Naive thymus-derived CD4-positive, alpha-beta T cell (primary cell): ENCODE data around the gene C19orf44. TPM values are rescaled to one million over a fixed set of nuclear protein-coding genes. Genes with fewer than 3 reads are reported as not detected.

Experiments used
- ATAC-seq: fragments of 150-1000 bp; cut with Tn5 transposase; 2 replicates; pipeline ENCODE4 v1.10.0; 2021; ENCODE audit warnings: mild to moderate bottlenecking, moderate library complexity
- CTCF ChIA-PET: fragments of 350-600 bp; sonication (Branson Sonifier 250); formaldehyde crosslinking; loops from one replicate; lab custom pipeline; 2021; ENCODE audit warnings: antibody characterized with exemption; lab: Charles Lee
- POLR2A ChIA-PET: fragments of 350-600 bp; sonication (Branson Sonifier 250); formaldehyde crosslinking; loops from one replicate; lab custom pipeline; 2021; ENCODE audit warnings: antibody characterized with exemption, inconsistent platforms; lab: Charles Lee
- DNase-seq, 9 donors: peaks; one replicate each; pipeline versions ENCODE4 v3.0.0 to v3.0.0-alpha.2; 2020 to 2022; ENCODE audit warnings: mixed read lengths in 1 of 9
- H3K27ac ChIP-seq: one replicate; pipeline ENCODE4 v1.7.0; 2013; ENCODE audit warnings: mild to moderate bottlenecking, low read depth, low read length, moderate library complexity
- H3K27me3 ChIP-seq, 2 donors: one replicate each; pipeline ENCODE4 v1.7.0; 2013; ENCODE audit warnings: low read length in 2 of 2, mild to moderate bottlenecking in 2 of 2, moderate library complexity in 2 of 2; ENCODE audit not compliant: control insufficient read depth in 2 of 2, insufficient read depth in 2 of 2
- H3K36me3 ChIP-seq, 3 experiments: 1 replicate in 2 of 3; 2 replicates in 1 of 3; pipeline ENCODE4 v1.7.0; 2013; ENCODE audit warnings: low read length in 3 of 3, mild to moderate bottlenecking in 3 of 3, moderate library complexity in 1 of 3; ENCODE audit not compliant: insufficient read depth in 3 of 3, control insufficient read depth in 2 of 3
- H3K4me1 ChIP-seq, 2 donors: one replicate each; pipeline ENCODE4 v1.7.0; 2013; ENCODE audit warnings: low read length in 2 of 2, mild to moderate bottlenecking in 2 of 2, moderate library complexity in 1 of 2; ENCODE audit not compliant: control insufficient read depth in 2 of 2, insufficient read depth in 2 of 2
- H3K4me3 ChIP-seq: 2 replicates; pipeline ENCODE4 v1.7.0; 2013; ENCODE audit warnings: mild to moderate bottlenecking, low read length
- H3K9me3 ChIP-seq, 3 experiments: 1 replicate in 2 of 3; 2 replicates in 1 of 3; pipeline ENCODE4 v1.7.0; 2013; ENCODE audit warnings: low read length in 3 of 3; ENCODE audit not compliant: control insufficient read depth in 2 of 3
- H3K27ac Mint-ChIP-seq, 9 donors: one replicate each; pipeline ENCODE4 v1.8.0; 2020 to 2022; ENCODE audit warnings: mixed read lengths in 9 of 9, mild to moderate bottlenecking in 8 of 9, moderate library complexity in 5 of 9, inconsistent platforms in 2 of 9
- H3K27me3 Mint-ChIP-seq, 5 donors: one replicate each; pipeline ENCODE4 v1.8.0; 2021 to 2022; ENCODE audit warnings: mixed read lengths in 5 of 5, mild to moderate bottlenecking in 1 of 5
- H3K36me3 Mint-ChIP-seq, 5 donors: one replicate each; pipeline ENCODE4 v1.8.0; 2020 to 2022; ENCODE audit warnings: mixed read lengths in 5 of 5, mild to moderate bottlenecking in 3 of 5, inconsistent platforms in 1 of 5
- H3K4me1 Mint-ChIP-seq, 7 donors: one replicate each; pipeline ENCODE4 v1.8.0; 2020 to 2022; ENCODE audit warnings: mixed read lengths in 7 of 7, mild to moderate bottlenecking in 3 of 7, inconsistent platforms in 1 of 7
- H3K4me3 Mint-ChIP-seq, 10 donors: one replicate each; pipeline ENCODE4 v1.8.0; 2020 to 2022; ENCODE audit warnings: mild to moderate bottlenecking in 10 of 10, mixed read lengths in 10 of 10, moderate library complexity in 6 of 10, inconsistent platforms in 2 of 10
- H3K9me3 Mint-ChIP-seq, 11 donors: one replicate each; pipeline ENCODE4 v1.8.0; 2020 to 2022; ENCODE audit warnings: mixed read lengths in 11 of 11, mild to moderate bottlenecking in 4 of 11, inconsistent platforms in 1 of 11, moderate library complexity in 1 of 11
- intact Hi-C, 2 donors: fragments of 100-400 bp; cut with micrococcal nuclease; formaldehyde crosslinking; loops; one replicate each; pipeline ENCODE4 v1.15.1; 2023
- polyA plus RNA-seq, 2 donors: library from polyadenylated mRNA; unstranded; fragments of 300-500 nt; fragmentation: Illumina TruSeq; gene quantifications; one replicate each; pipeline ENCODE4 v1.2.3, GENCODE V29; 2021
- total RNA-seq, 6 experiments: library from RNA in 5 of 6; stranded (reverse) in 5 of 6; gene quantifications; 1 replicate in 5 of 6; 2 replicates in 1 of 6; pipeline ENCODE4 v1.2.3 and lab custom pipeline; 2021 to 2026

Gene C19orf44
- total and polyA plus RNA-seq, 7 experiments from 2014 or later, result 1.3 to 6.0 (median 2.1) TPM

- peaks cover 0 to 11% of the 10 kb centered on the region in 2 donors for H3K4me1 ChIP-seq
- no peak for DNase-seq
- Mint-ChIP-seq H3K27me3 (no peaks in the 10 kb centered on the region), H3K27ac (peak overlapping the region in 1 of 9 donors; percentile 38), H3K36me3 (peaks cover 0 to 42% (median 11%) of the 10 kb centered on the region in 5 donors), H3K9me3 (no peaks in the 10 kb centered on the region), H3K4me3 (no peak overlapping the region), H3K4me1 (peaks cover 0 to 4% (median 0%) of the 10 kb centered on the region in 7 donors)
- intact Hi-C loops, result no loop called here
- peaks cover 8 to 93% (median 16%) of the 10 kb centered on the region in 3 experiments for H3K36me3 ChIP-seq
- H3K4me3 ChIP-seq, result no peak overlapping the region
- POLR2A ChIA-PET, result no interaction called here
- no peaks in the 10 kb centered on the region for H3K27me3 ChIP-seq
- CTCF ChIA-PET, result no interaction called here
- no peaks in the 10 kb centered on the region for H3K9me3 ChIP-seq
- no peak for ATAC-seq
- H3K27ac ChIP-seq, result no peak overlapping the region
Observed at GRCh38 chr19:16520986-16521624, 24.9 kb downstream of the C19orf44 start.

GRCh38 chr19:16521715-16522289 is 25.6 kb downstream of the C19orf44 start:
- Histone ChIP-seq H3K4me3 (no peak overlapping the region), H3K4me1 (peaks cover 0 to 9% of the 10 kb centered on the region in 2 donors), H3K27me3 (no peaks in the 10 kb centered on the region), H3K9me3 (no peaks in the 10 kb centered on the region), H3K27ac (no peak overlapping the region), H3K36me3 (peaks cover 10 to 97% (median 18%) of the 10 kb centered on the region in 3 experiments)
- Mint-ChIP-seq H3K27ac (peak overlapping the region in 1 of 9 donors; percentile 58), H3K4me3 (no peak overlapping the region), H3K4me1 (peaks cover 0 to 4% (median 0%) of the 10 kb centered on the region in 7 donors), H3K36me3 (peaks cover 0 to 42% (median 11%) of the 10 kb centered on the region in 5 donors), H3K9me3 (no peaks in the 10 kb centered on the region), H3K27me3 (no peaks in the 10 kb centered on the region)
- ChIA-PET CTCF (no interaction called here), POLR2A (interaction anchor here (1.2 kb wide), 1 partner anchor 21 kb away, joined by 3 read pairs; no protein-coding TSS in a partner anchor)
- DNase-seq (no peak), ATAC-seq (no peak)
- intact Hi-C loops, result no loop called here

- Histone ChIP-seq H3K4me1 (no peaks in the 10 kb centered on the region), H3K36me3 (peaks cover 15 to 97% (median 20%) of the 10 kb centered on the region in 3 experiments), H3K27ac (no peak overlapping the region), H3K9me3 (no peaks in the 10 kb centered on the region), H3K4me3 (no peak overlapping the region), H3K27me3 (no peaks in the 10 kb centered on the region)
- POLR2A ChIA-PET, result interaction anchor here (1.2 kb wide), 1 partner anchor 20 kb away, joined by 3 read pairs; no protein-coding TSS in a partner anchor
- no peak for ATAC-seq
- Mint-ChIP-seq H3K4me3 (no peak overlapping the region), H3K4me1 (no peaks in the 10 kb centered on the region), H3K27me3 (no peaks in the 10 kb centered on the region), H3K36me3 (peaks cover 0 to 46% (median 14%) of the 10 kb centered on the region in 5 donors), H3K27ac (peak overlapping the region in 1 of 9 donors; percentile 56), H3K9me3 (no peaks in the 10 kb centered on the region)
- CTCF ChIA-PET, result interaction anchor here (0.7 kb wide), 1 partner anchor 528 kb away, joined by 3 read pairs; no protein-coding TSS in a partner anchor
- intact Hi-C loops, result no loop called here
- no peak for DNase-seq
Observed at GRCh38 chr19:16522559-16523377, 26.6 kb downstream of the C19orf44 start.

- Mint-ChIP-seq H3K27ac (no peak overlapping the region), H3K27me3 (no peaks in the 10 kb centered on the region), H3K36me3 (peaks cover 0 to 40% (median 8%) of the 10 kb centered on the region in 5 donors), H3K4me1 (no peaks in the 10 kb centered on the region), H3K4me3 (no peak overlapping the region), H3K9me3 (no peaks in the 10 kb centered on the region)
- no peak overlapping the region for H3K27ac ChIP-seq
- intact Hi-C loops, result loop anchor here in 1 of 2 donors (5.0 kb wide), 1 partner anchor 102 kb away; the partner anchor contains the start of gene MED26
- no peak overlapping the region for H3K4me3 ChIP-seq
- no peaks in the 10 kb centered on the region for H3K27me3 ChIP-seq
- H3K4me1 ChIP-seq, result no peaks in the 10 kb centered on the region
- peaks cover 15 to 98% (median 21%) of the 10 kb centered on the region in 3 experiments for H3K36me3 ChIP-seq
- no peaks in the 10 kb centered on the region for H3K9me3 ChIP-seq
- ChIA-PET CTCF (no interaction called here), POLR2A (no interaction called here)
- ATAC-seq (no peak), DNase-seq (no peak)
Observed at GRCh38 chr19:16524991-16525734, 29.0 kb downstream of the C19orf44 start.

- Mint-ChIP-seq H3K27ac (no peak overlapping the region), H3K36me3 (peaks cover 0 to 33% (median 8%) of the 10 kb centered on the region in 5 donors), H3K27me3 (no peaks in the 10 kb centered on the region), H3K4me1 (no peaks in the 10 kb centered on the region), H3K9me3 (no peaks in the 10 kb centered on the region), H3K4me3 (no peak overlapping the region)
- no peaks in the 10 kb centered on the region for H3K9me3 ChIP-seq
- no peak for ATAC-seq
- intact Hi-C loops, result loop anchor here in 1 of 2 donors (5.0 kb wide), 1 partner anchor 101 kb away; the partner anchor contains the start of gene MED26
- POLR2A ChIA-PET, result no interaction called here
- no peaks in the 10 kb centered on the region for H3K4me1 ChIP-seq
- H3K27ac ChIP-seq, result no peak overlapping the region
- CTCF ChIA-PET, result no interaction called here
- peaks cover 15 to 98% (median 27%) of the 10 kb centered on the region in 3 experiments for H3K36me3 ChIP-seq
- no peaks in the 10 kb centered on the region for H3K27me3 ChIP-seq
- H3K4me3 ChIP-seq, result no peak overlapping the region
- DNase-seq, result no peak
Observed at GRCh38 chr19:16525751-16526481, 29.7 kb downstream of the C19orf44 start.
